Measurements from ENCODE around the gene SMAD3. TPM values are rescaled to one million over a fixed set of nuclear protein-coding genes. Genes with fewer than 3 reads are reported as not detected.

SMAD3 gene
- polyA plus RNA-seq, result 0.64 and 1.0 TPM in 2 replicates
- 1.6 and 3.2 TPM in 2 replicates for polyA minus RNA-seq

GRCh38 chr15:67065531-67066005 lies at the start of gene SMAD3:
Gene SMAD3, plus strand, starts transcription at chr15:67065602. Its CDS starts 553 bp downstream, at chr15:67066155.
- TF ChIP-seq MXI1 (conservative IDR thresholded peaks at IDR 0.05; ENCODE audit: poor library complexity, severe bottlenecking) (no peak), EP300 (conservative IDR thresholded peaks at IDR 0.05; ENCODE audit: poor library complexity, severe bottlenecking) (no peak), SMC3 (conservative IDR thresholded peaks at IDR 0.05; ENCODE audit: poor library complexity) (no peak), RAD21 (conservative IDR thresholded peaks at IDR 0.05) (no peak), POLR2AphosphoS5 (IDR thresholded peaks at IDR 0.05) (no peak), TAF1 (IDR thresholded peaks at IDR 0.05; ENCODE audit: low read depth) (no peak), EZH2 (IDR thresholded peaks at IDR 0.05; ENCODE audit: borderline replicate concordance, insufficient read depth, low read length, poor library complexity, severe bottlenecking) (no peak), REST (IDR thresholded peaks at IDR 0.05; ENCODE audit: borderline replicate concordance) (no peak)
- Histone ChIP-seq H2AFZ (ENCODE audit: low read depth, low read length) (peak within 1 kb of the TSS; percentile 9), H3F3A (ENCODE audit: insufficient read depth, low read length, poor library complexity, severe bottlenecking) (no peaks in the 10 kb centered on the region), H3K9ac (ENCODE audit: low read length) (peak within 1 kb of the TSS; percentile 53), H3K27me3 (ENCODE audit: insufficient read depth, low read depth, low read length) (peaks cover 43% of the 10 kb centered on the region), H4K20me1 (ENCODE audit: insufficient read depth) (no peaks in the 10 kb centered on the region), H3K4me2 (ENCODE audit: low read length) (peak within 1 kb of the TSS; percentile 93), H3K4me3 (ENCODE audit: low read length) (peak within 1 kb of the TSS; percentile 71), H3K27ac (ENCODE audit: low read length) (no peak within 1 kb of the TSS), H3K9me3 (ENCODE audit: low read length) (no peaks in the 10 kb centered on the region), H3K9me2 (ENCODE audit: insufficient read depth, low read length) (no peaks in the 10 kb centered on the region), H3K36me3 (ENCODE audit: insufficient read depth, low read length) (no peaks in the 10 kb centered on the region), H3K79me2 (replicated peaks; ENCODE audit: insufficient read depth, low read length) (peaks cover 25% of the 10 kb centered on the region)

GRCh38 chr15:67017311-67017710 lies 48.1 kb upstream of the SMAD3 start:
- no peaks in the 10 kb centered on the region for H3K27me3 ChIP-seq (ENCODE audit: insufficient read depth, low read depth, low read length)
- H3K27ac ChIP-seq (ENCODE audit: low read length), result no peak overlapping the region
- no peak overlapping the region for H2AFZ ChIP-seq (ENCODE audit: low read depth, low read length)
- no peaks in the 10 kb centered on the region for H3K9me2 ChIP-seq (ENCODE audit: insufficient read depth, low read length)
- H3K9me3 ChIP-seq (ENCODE audit: low read length), result no peaks in the 10 kb centered on the region
- no peak overlapping the region for H3K4me3 ChIP-seq (ENCODE audit: low read length)
- no peaks in the 10 kb centered on the region for H3K79me2 ChIP-seq (replicated peaks; ENCODE audit: insufficient read depth, low read length)
- no peaks in the 10 kb centered on the region for H3K36me3 ChIP-seq (ENCODE audit: insufficient read depth, low read length)
- no peak overlapping the region for H3K9ac ChIP-seq (ENCODE audit: low read length)
- no peaks in the 10 kb centered on the region for H3F3A ChIP-seq (ENCODE audit: insufficient read depth, low read length, poor library complexity, severe bottlenecking)
- TF ChIP-seq, protein P1, sequence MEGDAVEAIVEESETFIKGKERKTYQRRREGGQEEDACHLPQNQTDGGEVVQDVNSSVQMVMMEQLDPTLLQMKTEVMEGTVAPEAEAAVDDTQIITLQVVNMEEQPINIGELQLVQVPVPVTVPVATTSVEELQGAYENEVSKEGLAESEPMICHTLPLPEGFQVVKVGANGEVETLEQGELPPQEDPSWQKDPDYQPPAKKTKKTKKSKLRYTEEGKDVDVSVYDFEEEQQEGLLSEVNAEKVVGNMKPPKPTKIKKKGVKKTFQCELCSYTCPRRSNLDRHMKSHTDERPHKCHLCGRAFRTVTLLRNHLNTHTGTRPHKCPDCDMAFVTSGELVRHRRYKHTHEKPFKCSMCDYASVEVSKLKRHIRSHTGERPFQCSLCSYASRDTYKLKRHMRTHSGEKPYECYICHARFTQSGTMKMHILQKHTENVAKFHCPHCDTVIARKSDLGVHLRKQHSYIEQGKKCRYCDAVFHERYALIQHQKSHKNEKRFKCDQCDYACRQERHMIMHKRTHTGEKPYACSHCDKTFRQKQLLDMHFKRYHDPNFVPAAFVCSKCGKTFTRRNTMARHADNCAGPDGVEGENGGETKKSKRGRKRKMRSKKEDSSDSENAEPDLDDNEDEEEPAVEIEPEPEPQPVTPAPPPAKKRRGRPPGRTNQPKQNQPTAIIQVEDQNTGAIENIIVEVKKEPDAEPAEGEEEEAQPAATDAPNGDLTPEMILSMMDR (IDR thresholded peaks at IDR 0.05; ENCODE audit: poor library complexity, severe bottlenecking), result no peak
- TF ChIP-seq EP300 (conservative IDR thresholded peaks at IDR 0.05; ENCODE audit: poor library complexity, severe bottlenecking), result no peak
- no peak for TF ChIP-seq SMC3 (conservative IDR thresholded peaks at IDR 0.05; ENCODE audit: poor library complexity)
- TF ChIP-seq TAF1 (IDR thresholded peaks at IDR 0.05; ENCODE audit: low read depth), result no peak
- no peaks in the 10 kb centered on the region for H4K20me1 ChIP-seq (ENCODE audit: insufficient read depth)
- H3K4me2 ChIP-seq (ENCODE audit: low read length), result no peak overlapping the region

Data from neural cell (in vitro differentiated cells).